Measurements from ENCODE around the gene BTD. TPM values are rescaled to one million over a fixed set of nuclear protein-coding genes. Genes with fewer than 3 reads are reported as not detected.

Gene BTD
- polyA plus RNA-seq, 2 of the 4 experiments (the other 2 are of a cell fraction) = 17.6 to 17.8 TPM

DNA sequence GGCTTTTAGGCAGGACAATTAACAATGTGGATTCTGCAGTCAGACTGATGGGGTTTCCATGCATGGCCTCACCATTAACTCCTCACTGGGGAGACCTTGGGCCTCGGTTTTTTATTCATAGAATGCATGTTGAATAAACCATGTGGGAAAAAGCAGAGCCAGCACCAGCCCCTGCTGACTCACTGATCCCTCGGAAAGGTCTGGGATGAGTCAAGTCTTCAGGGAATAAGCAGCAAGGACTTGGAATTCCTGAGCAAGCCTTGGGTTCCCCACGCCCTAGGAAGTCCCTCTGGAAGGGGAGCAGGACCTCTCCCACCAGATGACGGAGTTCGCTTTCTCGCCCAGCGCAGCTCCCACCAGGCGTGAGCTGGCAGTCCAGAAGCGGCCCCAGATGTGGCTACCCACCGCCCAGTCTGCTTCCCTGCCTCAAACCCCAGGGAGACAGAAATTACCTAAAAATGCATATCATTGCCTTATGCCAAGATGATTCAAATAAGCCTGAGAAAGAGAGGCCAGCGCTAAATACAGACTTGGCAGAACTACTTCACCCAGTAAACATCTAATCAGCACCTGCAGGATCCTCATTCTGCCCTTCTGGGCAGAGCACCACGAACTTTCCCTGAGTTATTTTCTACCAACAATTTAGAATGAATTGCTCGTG, 45.4 kb downstream of the BTD start:
- Histone ChIP-seq H3K4me2 (peak overlapping the region; percentile 74), H3K4me1 (peaks cover 31% of the 10 kb centered on the region), H3K4me3 (peak overlapping the region; percentile 2; the same call in 1 of the 3 replicates), H3K27ac (peak overlapping the region; percentile 82 to 88), H3K9me3 (no peaks in the 10 kb centered on the region)
- ChIA-PET CTCF (interaction anchor here (1.6 to 5.3 kb wide), 4 partner anchors 9 to 166 kb away, joined by 4 to 27 read pairs (median 16); no protein-coding TSS in a partner anchor), POLR2A (interaction anchor here (0.5 to 1.9 kb wide), 4 partner anchors 10 to 199 kb away, joined by 3 to 11 read pairs (median 4); partner anchors contain the start of gene ANKRD28)
- ATAC-seq = peak; percentile 95
- DNase-seq (ENCODE audit: low read depth in 1 of 2, low spot score in 1 of 2) = peak; percentile 88 to 94
- peak; percentile 7 for FAIRE-seq
- TF ChIP-seq FOSL2 (IDR thresholded peaks at IDR 0.05) (peak; percentile 92), FOSL2 (CRISPR knock-in tag; IDR thresholded peaks at IDR 0.05) (peak; percentile 95), PHF8 (IDR thresholded peaks at IDR 0.05; ENCODE audit: borderline replicate concordance, low read depth) (no peak), MAZ (IDR thresholded peaks at IDR 0.05; ENCODE audit: borderline replicate concordance, low read depth, low read length) (no peak), ELK1 (IDR thresholded peaks at IDR 0.05; ENCODE audit: low read depth, low read length) (no peak), RARB (CRISPR knock-in tag; IDR thresholded peaks at IDR 0.05) (no peak), RCOR1 (IDR thresholded peaks at IDR 0.05; ENCODE audit: low read depth, low read length) (no peak), CTCF (IDR thresholded peaks at IDR 0.05) (no peak), RAD21 (conservative IDR thresholded peaks at IDR 0.05 in 1 of 2, IDR thresholded peaks at IDR 0.05 in 1 of 2) (peak; percentile 18 to 25; a peak in 2 of 5 replicates), RFX5 (IDR thresholded peaks at IDR 0.05) (no peak), HEYL (CRISPR knock-in tag; IDR thresholded peaks at IDR 0.05) (no peak), CBX2 (IDR thresholded peaks at IDR 0.05; ENCODE audit: borderline replicate concordance, low read depth) (no peak), JUN (IDR thresholded peaks at IDR 0.05) (peak; percentile 32 to 59; a peak in 4 of 5 replicates), MAFK (IDR thresholded peaks at IDR 0.05; ENCODE audit: partially characterized antibody) (peak; percentile 90), NFE2L2 (conservative IDR thresholded peaks at IDR 0.05; ENCODE audit: low read length) (0 out of 2 replicates have a peak, but pooled peaks have one; percentile 1), HOXB13 (CRISPR knock-in tag; IDR thresholded peaks at IDR 0.05; ENCODE audit: low read depth) (no peak; the same call in 1 of the 2 replicates), BCL3 (IDR thresholded peaks at IDR 0.05) (0 out of 3 replicates have a peak, but pooled peaks have one; percentile 42), EHF (CRISPR knock-in tag; IDR thresholded peaks at IDR 0.05) (no peak), RNF2 (IDR thresholded peaks at IDR 0.05; ENCODE audit: borderline replicate concordance, low read depth) (no peak), EP300 (IDR thresholded peaks at IDR 0.05) (peak in 1 of 2 experiments; percentile 69; a peak in 3 of 5 replicates), HES2 (IDR thresholded peaks at IDR 0.05) (no peak), HOXA7 (CRISPR knock-in tag; IDR thresholded peaks at IDR 0.05) (no peak), JUNB (IDR thresholded peaks at IDR 0.05) (peak; percentile 88), CEBPB (IDR thresholded peaks at IDR 0.05) (peak in 1 of 2 experiments; percentile 63; a peak in 2 of 4 replicates), HMGXB4 (CRISPR knock-in tag; IDR thresholded peaks at IDR 0.05; ENCODE audit: borderline replicate concordance) (no peak), GATA3 (IDR thresholded peaks at IDR 0.05; ENCODE audit: borderline replicate concordance) (peak; percentile 83), MYC (IDR thresholded peaks at IDR 0.05; ENCODE audit: borderline replicate concordance, low read length) (peak; percentile 67; the same call in 1 of the 2 replicates), TFCP2L1 (CRISPR knock-in tag; IDR thresholded peaks at IDR 0.05) (no peak)
- TF ChIP-seq, protein P1, sequence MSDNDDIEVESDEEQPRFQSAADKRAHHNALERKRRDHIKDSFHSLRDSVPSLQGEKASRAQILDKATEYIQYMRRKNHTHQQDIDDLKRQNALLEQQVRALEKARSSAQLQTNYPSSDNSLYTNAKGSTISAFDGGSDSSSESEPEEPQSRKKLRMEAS (IDR thresholded peaks at IDR 0.05) = peak; percentile 90
- TF ChIP-seq, protein P2, sequence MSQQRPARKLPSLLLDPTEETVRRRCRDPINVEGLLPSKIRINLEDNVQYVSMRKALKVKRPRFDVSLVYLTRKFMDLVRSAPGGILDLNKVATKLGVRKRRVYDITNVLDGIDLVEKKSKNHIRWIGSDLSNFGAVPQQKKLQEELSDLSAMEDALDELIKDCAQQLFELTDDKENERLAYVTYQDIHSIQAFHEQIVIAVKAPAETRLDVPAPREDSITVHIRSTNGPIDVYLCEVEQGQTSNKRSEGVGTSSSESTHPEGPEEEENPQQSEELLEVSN (IDR thresholded peaks at IDR 0.05; ENCODE audit: borderline replicate concordance, low read depth) = peak; percentile 51; the same call in 1 of the 2 replicates
- TF ChIP-seq, protein P3, sequence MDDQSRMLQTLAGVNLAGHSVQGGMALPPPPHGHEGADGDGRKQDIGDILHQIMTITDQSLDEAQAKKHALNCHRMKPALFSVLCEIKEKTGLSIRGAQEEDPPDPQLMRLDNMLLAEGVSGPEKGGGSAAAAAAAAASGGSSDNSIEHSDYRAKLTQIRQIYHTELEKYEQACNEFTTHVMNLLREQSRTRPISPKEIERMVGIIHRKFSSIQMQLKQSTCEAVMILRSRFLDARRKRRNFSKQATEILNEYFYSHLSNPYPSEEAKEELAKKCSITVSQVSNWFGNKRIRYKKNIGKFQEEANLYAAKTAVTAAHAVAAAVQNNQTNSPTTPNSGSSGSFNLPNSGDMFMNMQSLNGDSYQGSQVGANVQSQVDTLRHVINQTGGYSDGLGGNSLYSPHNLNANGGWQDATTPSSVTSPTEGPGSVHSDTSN (IDR thresholded peaks at IDR 0.05) = peak; percentile 71; the same call in 1 of the 2 replicates
- WGBS (ENCODE audit: missing lambda C conversion rate) = 3% methylated on average over 12 of the region's 13 CpGs
